ENCODE data around the gene ADIRF.

DNA sequence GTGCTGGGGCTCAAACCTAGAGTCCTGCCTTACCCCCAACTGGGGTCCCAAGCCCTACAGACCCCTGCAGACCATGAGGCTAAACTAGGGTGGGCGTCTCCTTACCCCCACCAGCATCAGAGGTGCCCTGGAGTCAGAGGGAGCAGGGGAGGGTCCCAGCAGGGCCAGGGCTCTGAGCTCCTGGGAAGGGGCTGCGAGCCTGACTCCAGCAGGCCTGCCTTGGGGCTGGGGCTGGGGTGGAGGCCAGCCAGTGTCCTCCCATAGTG, 8.6 kb upstream of the ADIRF start:
- TF ChIP-seq, protein P1, sequence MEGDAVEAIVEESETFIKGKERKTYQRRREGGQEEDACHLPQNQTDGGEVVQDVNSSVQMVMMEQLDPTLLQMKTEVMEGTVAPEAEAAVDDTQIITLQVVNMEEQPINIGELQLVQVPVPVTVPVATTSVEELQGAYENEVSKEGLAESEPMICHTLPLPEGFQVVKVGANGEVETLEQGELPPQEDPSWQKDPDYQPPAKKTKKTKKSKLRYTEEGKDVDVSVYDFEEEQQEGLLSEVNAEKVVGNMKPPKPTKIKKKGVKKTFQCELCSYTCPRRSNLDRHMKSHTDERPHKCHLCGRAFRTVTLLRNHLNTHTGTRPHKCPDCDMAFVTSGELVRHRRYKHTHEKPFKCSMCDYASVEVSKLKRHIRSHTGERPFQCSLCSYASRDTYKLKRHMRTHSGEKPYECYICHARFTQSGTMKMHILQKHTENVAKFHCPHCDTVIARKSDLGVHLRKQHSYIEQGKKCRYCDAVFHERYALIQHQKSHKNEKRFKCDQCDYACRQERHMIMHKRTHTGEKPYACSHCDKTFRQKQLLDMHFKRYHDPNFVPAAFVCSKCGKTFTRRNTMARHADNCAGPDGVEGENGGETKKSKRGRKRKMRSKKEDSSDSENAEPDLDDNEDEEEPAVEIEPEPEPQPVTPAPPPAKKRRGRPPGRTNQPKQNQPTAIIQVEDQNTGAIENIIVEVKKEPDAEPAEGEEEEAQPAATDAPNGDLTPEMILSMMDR (conservative IDR thresholded peaks at IDR 0.05; ENCODE audit: low read depth, low read length) = no peak
- no peak for TF ChIP-seq EZH2 (IDR thresholded peaks at IDR 0.05; ENCODE audit: borderline replicate concordance, low read depth, low read length, poor library complexity, severe bottlenecking)

Data from A673 (cell line).